GM19043 (cell line): Measurements from ENCODE around the gene PCDHB16.
"Not testable (repeated sequence)": the region's sequence is repeated elsewhere in the genome, so short reads cannot be mapped to it uniquely, and the experiment has no call there.

Source experiments
- ATAC-seq: cut with Tn5 transposase; IDR thresholded peaks from one replicate; pipeline ENCODE4 v1.9.1; 2021; ENCODE audit warnings: low read depth; ENCODE audit not compliant: unreplicated experiment

The PCDHB16 gene

DNA sequence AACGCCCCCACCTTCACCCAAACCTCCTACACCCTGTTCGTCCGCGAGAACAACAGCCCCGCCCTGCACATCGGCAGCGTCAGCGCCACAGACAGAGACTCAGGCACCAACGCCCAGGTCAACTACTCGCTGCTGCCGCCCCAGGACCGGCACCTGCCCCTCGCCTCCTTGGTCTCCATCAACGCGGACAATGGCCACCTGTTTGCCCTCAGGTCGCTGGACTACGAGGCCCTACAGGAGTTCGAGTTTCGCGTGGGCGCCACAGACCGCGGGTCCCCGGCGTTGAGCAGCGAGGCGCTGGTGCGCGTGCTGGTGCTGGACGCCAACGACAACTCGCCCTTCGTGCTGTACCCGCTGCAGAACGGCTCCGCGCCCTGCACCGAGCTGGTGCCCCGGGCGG lies 42.7 kb downstream of the PCDHB16 start:
- ATAC-seq, result not testable (repeated sequence)

DNA sequence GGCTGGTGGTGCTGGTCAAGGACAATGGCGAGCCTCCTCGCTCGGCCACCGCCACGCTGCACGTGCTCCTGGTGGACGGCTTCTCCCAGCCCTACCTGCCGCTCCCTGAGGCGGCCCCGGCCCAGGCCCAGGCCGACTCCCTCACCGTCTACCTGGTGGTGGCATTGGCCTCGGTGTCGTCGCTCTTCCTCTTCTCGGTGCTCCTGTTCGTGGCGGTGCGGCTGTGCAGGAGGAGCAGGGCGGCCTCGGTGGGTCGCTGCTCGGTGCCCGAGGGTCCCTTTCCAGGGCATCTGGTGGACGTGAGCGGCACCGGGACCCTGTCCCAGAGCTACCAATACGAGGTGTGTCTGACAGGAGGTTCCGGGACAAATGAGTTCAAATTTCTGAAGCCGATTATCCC lies 43.2 kb downstream of the PCDHB16 start:
- not testable (repeated sequence) for ATAC-seq

DNA sequence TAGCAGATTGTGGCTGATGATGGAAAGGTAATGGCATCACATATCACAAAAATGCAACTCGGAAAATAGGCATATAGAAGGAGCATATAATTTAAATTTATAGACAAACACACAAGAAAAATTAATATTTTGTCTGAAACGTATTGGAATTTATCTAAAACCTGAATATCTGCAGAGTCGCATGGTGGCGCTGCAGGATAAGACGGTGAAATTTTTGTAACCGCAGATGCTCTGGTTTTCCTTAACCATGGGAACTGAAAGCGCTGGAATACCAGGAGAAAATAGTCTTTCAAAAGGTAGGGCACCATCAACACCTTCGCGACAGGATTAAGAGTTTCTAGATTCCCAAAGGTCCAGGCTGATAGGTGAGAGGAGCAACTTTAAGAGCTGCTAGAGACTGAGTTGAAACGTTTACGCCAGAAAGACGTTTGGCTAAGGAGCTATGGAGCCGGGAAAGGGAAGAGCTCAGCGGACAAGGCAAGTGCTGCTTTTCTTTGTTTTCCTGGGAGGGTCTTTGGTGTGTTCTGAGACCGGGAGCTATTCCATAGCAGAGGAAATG lies 52.0 kb downstream of the PCDHB16 start:
- no peak for ATAC-seq
